Prostate gland (tissue), 2 donors: ENCODE results near the gene WRNIP1. TPM values are rescaled to one million over a fixed set of nuclear protein-coding genes. Genes with fewer than 3 reads are reported as not detected.

ENCODE experiments used
- DNase-seq: peaks from one replicate; pipeline ENCODE4 v3.0.0-alpha.2; 2019; ENCODE audit warnings: low spot score
- H3K27ac ChIP-seq, 2 donors: fragments of 200-600 bp; sonication (generic); 2 replicates each; pipeline ENCODE4 v1.5.1; 2017 to 2019
- H3K27me3 ChIP-seq: fragments of 200-600 bp; sonication (generic); replicated peaks from 2 replicates; pipeline ENCODE4 v1.5.1; 2019; ENCODE audit not compliant: insufficient read depth
- H3K36me3 ChIP-seq, 2 donors: fragments of 200-600 bp; sonication (generic); 1 replicate in 1 of 2; 2 replicates in 1 of 2; pipeline versions ENCODE4 v1.5.1 to v1.8.1; 2017 to 2019
- H3K4me1 ChIP-seq: fragments of 200-600 bp; sonication (generic); replicated peaks from 2 replicates; pipeline ENCODE4 v1.5.1; 2019
- H3K4me3 ChIP-seq, 2 donors: fragments of 200-600 bp; sonication (generic); 2 replicates each; pipeline ENCODE4 v1.5.1; 2017 to 2019
- H3K9me3 ChIP-seq: fragments of 200-600 bp; sonication (generic); 2 replicates; pipeline ENCODE4 v1.5.1; 2017
- CTCF ChIP-seq, 4 experiments: fragments of 200-600 bp in 2 of 4; fragments of 450-650 bp in 2 of 4; sonication (generic) in 2 of 4; IDR thresholded peaks; 1 replicate in 3 of 4; 2 replicates in 1 of 4; pipeline ENCODE4 v1.5.1; 2016 to 2019; ENCODE audit warnings: antibody characterized with exemption in 4 of 4, mild to moderate bottlenecking in 2 of 4, moderate library complexity in 2 of 4
- POLR2A ChIP-seq: fragments of 450-650 bp; IDR thresholded peaks from one replicate; pipeline ENCODE4 v1.6.1; 2016; ENCODE audit warnings: antibody characterized with exemption, mild to moderate bottlenecking
- POLR2AphosphoS5 ChIP-seq: sonication (generic); formaldehyde crosslinking; IDR thresholded peaks from one replicate; pipeline ENCODE4 v1.6.1; 2017; ENCODE audit warnings: antibody characterized with exemption
- WGBS: methylation state at CpG from one replicate; pipeline ENCODE4 v1.1.5; 2018; 5-methylcytosine and 5-hydroxymethylcytosine counted together
- intact Hi-C: fragments of 100-400 bp; cut with DNase I; formaldehyde crosslinking; loops from one replicate; pipeline ENCODE4 v1.14.2; 2022
- total RNA-seq, 2 donors: library from RNA; depleted of rRNA; stranded (reverse); fragments of >200 nt; gene quantifications; one replicate each; pipeline ENCODE4 v1.1.0, GENCODE V29; 2016

The WRNIP1 gene
- total RNA-seq, 2 donors from 2014 or later = 89.6 to 90.0 TPM

- Histone ChIP-seq H3K4me3 (no peak overlapping the region), H3K27ac (no peak overlapping the region), H3K36me3 (no peaks in the 10 kb centered on the region), H3K27me3 (no peaks in the 10 kb centered on the region), H3K9me3 (no peaks in the 10 kb centered on the region), H3K4me1 (no peaks in the 10 kb centered on the region)
- TF ChIP-seq POLR2A (no peak), POLR2AphosphoS5 (no peak), CTCF (IDR thresholded peaks at IDR 0.05) (no peak)
- DNase-seq = no peak
- intact Hi-C loops = no loop called here
- 86% methylated on average over 3 of the region's 3 CpGs for WGBS
Measured at GRCh38 chr6:2777249-2777648, 12.1 kb downstream of the WRNIP1 start.

- intact Hi-C loops = no loop called here
- Histone ChIP-seq H3K4me1 (no peaks in the 10 kb centered on the region), H3K4me3 (no peak overlapping the region)
Measured at GRCh38 chr6:2780102-2780737, 15.0 kb downstream of the WRNIP1 start.

GRCh38 chr6:2781685-2782355 lies 16.6 kb downstream of the WRNIP1 start:
- WGBS = 87% methylated on average over 7 of the region's 7 CpGs
- H3K27me3 ChIP-seq = no peaks in the 10 kb centered on the region
- TF ChIP-seq POLR2A (no peak), CTCF (IDR thresholded peaks at IDR 0.05) (no peak), POLR2AphosphoS5 (no peak)
- H3K9me3 ChIP-seq = no peaks in the 10 kb centered on the region
- H3K4me1 ChIP-seq = no peaks in the 10 kb centered on the region
- intact Hi-C loops = no loop called here
- H3K27ac ChIP-seq = no peak overlapping the region
- no peak for DNase-seq
- H3K36me3 ChIP-seq = no peaks in the 10 kb centered on the region
- H3K4me3 ChIP-seq = no peak overlapping the region

More at GRCh38 chr6:2780102-2780737, 15.0 kb downstream of the WRNIP1 start:
- Histone ChIP-seq H3K27ac (no peak overlapping the region), H3K36me3 (no peaks in the 10 kb centered on the region), H3K27me3 (no peaks in the 10 kb centered on the region), H3K9me3 (no peaks in the 10 kb centered on the region)
- WGBS = 87% methylated on average over 9 of the region's 9 CpGs
- no peak for DNase-seq
- no peak for TF ChIP-seq POLR2AphosphoS5
- no peak for TF ChIP-seq POLR2A
- TF ChIP-seq CTCF (IDR thresholded peaks at IDR 0.05) = no peak

DNA sequence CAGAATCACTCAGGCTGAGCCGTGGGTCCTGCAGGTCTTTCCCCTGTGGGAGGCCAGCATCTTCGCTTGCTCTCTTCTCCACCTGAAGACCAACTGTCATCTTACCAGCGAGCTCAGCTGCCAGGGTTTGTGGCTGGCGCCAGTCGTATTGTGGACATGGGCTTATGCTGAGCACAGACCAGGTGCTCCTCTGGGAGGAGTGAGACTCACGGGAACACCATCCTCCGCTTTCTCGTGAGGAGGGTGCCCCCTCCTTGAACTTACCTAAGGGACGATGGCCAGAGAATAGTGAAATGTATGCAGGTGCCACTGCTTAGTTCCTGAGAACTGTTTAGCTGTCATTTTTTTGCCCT lies 17.1 kb downstream of the WRNIP1 start:
- Histone ChIP-seq H3K36me3 (no peaks in the 10 kb centered on the region), H3K4me1 (no peaks in the 10 kb centered on the region), H3K4me3 (no peak overlapping the region), H3K9me3 (no peaks in the 10 kb centered on the region), H3K27me3 (no peaks in the 10 kb centered on the region), H3K27ac (no peak overlapping the region)
- TF ChIP-seq POLR2A (no peak), POLR2AphosphoS5 (no peak), CTCF (IDR thresholded peaks at IDR 0.05) (no peak)
- WGBS = 89% methylated on average over 9 of the region's 9 CpGs
- no peak for DNase-seq
- intact Hi-C loops = no loop called here

GRCh38 chr6:2782825-2783187 lies 17.6 kb downstream of the WRNIP1 start:
- H3K27me3 ChIP-seq = no peaks in the 10 kb centered on the region
- no peak for DNase-seq
- no peak overlapping the region for H3K27ac ChIP-seq
- WGBS = 75% methylated on average over 10 of the region's 10 CpGs
- intact Hi-C loops = no loop called here
- no peaks in the 10 kb centered on the region for H3K4me1 ChIP-seq
- H3K36me3 ChIP-seq = no peaks in the 10 kb centered on the region
- no peak overlapping the region for H3K4me3 ChIP-seq
- no peak for TF ChIP-seq POLR2AphosphoS5
- TF ChIP-seq CTCF (IDR thresholded peaks at IDR 0.05) = no peak
- no peak for TF ChIP-seq POLR2A
- H3K9me3 ChIP-seq = no peaks in the 10 kb centered on the region
